Endothelial cell of umbilical vein (primary cell): Measurements from ENCODE around the gene KCNQ1OT1. TPM values are rescaled to one million over a fixed set of nuclear protein-coding genes. Genes with fewer than 3 reads are reported as not detected.

Source experiments
- BruUV-seq: library from RNA; stranded (reverse); fragments of 400-500 nt; replicated peaks from 2 replicates; lab custom pipeline; 2021; lab: Mats Ljungman, UMichigan
- CTCF ChIA-PET: fragments of 300-600, 350-600 bp; sonication (Branson Sonifier 250); formaldehyde crosslinking; loops from one replicate; lab custom pipeline; 2021; ENCODE audit warnings: antibody characterized with exemption, inconsistent platforms; lab: Charles Lee
- POLR2A ChIA-PET: fragments of 300-600, 350-600 bp; sonication (Branson Sonifier 250); formaldehyde crosslinking; loops from one replicate; lab custom pipeline; 2021; ENCODE audit warnings: antibody characterized with exemption, inconsistent platforms; lab: Charles Lee
- DNase-seq: peaks from one replicate; pipeline ENCODE4 v3.0.0-alpha.2; 2011; ENCODE audit warnings: low read depth, low spot score
- FAIRE-seq: peaks from 2 replicates; lab custom pipeline; 2011; peaks lifted over from hg19 to GRCh38; lab: Jason Lieb, UNC
- H2AFZ ChIP-seq: 2 replicates; pipeline ENCODE4 v1.6.0; 2012; ENCODE audit warnings: low read depth, low read length, control low read depth, inconsistent platforms
- H3K27ac ChIP-seq: 2 replicates; pipeline ENCODE4 v1.5.1; 2011; ENCODE audit warnings: low read depth, mild to moderate bottlenecking, control low read depth, low read length, moderate library complexity; ENCODE audit not compliant: insufficient read depth
- H3K27me3 ChIP-seq, 2 experiments: 2 replicates each; pipeline versions ENCODE4 v1.6.0 to v1.6.1; 2011; ENCODE audit warnings: low read length in 2 of 2, mixed read lengths in 1 of 2; ENCODE audit not compliant: control insufficient read depth in 2 of 2, insufficient read depth in 2 of 2
- H3K36me3 ChIP-seq, 2 experiments: 2 replicates in 1 of 2; 3 replicates in 1 of 2; pipeline ENCODE4 v1.5.1; 2011; ENCODE audit warnings: low read length in 2 of 2, mild to moderate bottlenecking in 1 of 2, moderate library complexity in 1 of 2; ENCODE audit not compliant: control insufficient read depth in 2 of 2, insufficient read depth in 2 of 2; ENCODE audit errors: extremely low read depth in 1 of 2
- H3K4me1 ChIP-seq: 3 replicates; pipeline ENCODE4 v1.5.1; 2011; ENCODE audit warnings: mild to moderate bottlenecking, low read length; ENCODE audit not compliant: control insufficient read depth, insufficient read depth; ENCODE audit errors: extremely low read depth
- H3K4me2 ChIP-seq: 2 replicates; pipeline ENCODE4 v1.6.1; 2011; ENCODE audit warnings: low read length, control low read depth, mixed read lengths; ENCODE audit not compliant: insufficient read depth
- H3K4me3 ChIP-seq, 3 experiments: fragments of 200-600 bp in 1 of 3; sonication (generic), shearing (Covaris generic) in 1 of 3; replicated peaks in 1 of 3; 2 replicates each; pipeline ENCODE4 v1.5.1; 2011 to 2016; ENCODE audit warnings: control low read depth in 3 of 3, low read length in 3 of 3, mild to moderate bottlenecking in 2 of 3, inconsistent platforms in 1 of 3, low read depth in 1 of 3, moderate library complexity in 1 of 3; ENCODE audit not compliant: insufficient read depth in 1 of 3
- H3K79me2 ChIP-seq: 2 replicates; pipeline ENCODE4 v1.6.0; 2012; ENCODE audit warnings: low read length, inconsistent platforms; ENCODE audit not compliant: control insufficient read depth, insufficient read depth
- H3K9ac ChIP-seq: replicated peaks from 2 replicates; pipeline ENCODE3; 2011; ENCODE audit warnings: low read length, control low read depth; ENCODE audit not compliant: insufficient read depth; ENCODE audit errors: extremely low read depth
- H3K9me1 ChIP-seq: replicated peaks from 3 replicates; pipeline ENCODE4 v1.6.0; 2011; ENCODE audit warnings: mild to moderate bottlenecking, low read length; ENCODE audit not compliant: control insufficient read depth, insufficient read depth; ENCODE audit errors: extremely low read depth
- H3K9me3 ChIP-seq: replicated peaks from 2 replicates; pipeline ENCODE4 v1.5.1; 2012; ENCODE audit warnings: low read length, inconsistent platforms; ENCODE audit not compliant: control insufficient read depth, insufficient read depth
- H4K20me1 ChIP-seq: replicated peaks from 2 replicates; pipeline ENCODE3; 2011; ENCODE audit warnings: mild to moderate bottlenecking, low read length; ENCODE audit not compliant: control insufficient read depth, insufficient read depth; ENCODE audit errors: extremely low read depth
- CTCF ChIP-seq, 2 donors: IDR thresholded peaks; 1 replicate in 1 of 2; 2 replicates in 1 of 2; pipeline ENCODE4 v1.5.1; 2011; ENCODE audit warnings: low read length in 2 of 2, mild to moderate bottlenecking in 2 of 2, moderate library complexity in 2 of 2, control low read depth in 1 of 2, inconsistent platforms in 1 of 2, low read depth in 1 of 2; ENCODE audit not compliant: insufficient read depth in 1 of 2; ENCODE audit errors: extremely low read depth in 1 of 2
- EZH2 ChIP-seq: IDR thresholded peaks from 2 replicates; pipeline ENCODE4 v1.6.1; 2012; ENCODE audit warnings: borderline replicate concordance, low read depth, mild to moderate bottlenecking, moderate library complexity, low read length, inconsistent platforms; ENCODE audit not compliant: severe bottlenecking
- FOS ChIP-seq: IDR thresholded peaks from 2 replicates; pipeline ENCODE4 v1.6.1; 2011; ENCODE audit warnings: mild to moderate bottlenecking, low read length, moderate library complexity, borderline replicate concordance; ENCODE audit not compliant: insufficient read depth
- GATA2 ChIP-seq: IDR thresholded peaks from 2 replicates; pipeline ENCODE4 v1.7.0; 2011; ENCODE audit warnings: low read depth, mild to moderate bottlenecking, moderate library complexity, mixed read lengths, low read length; ENCODE audit not compliant: insufficient read length, insufficient read depth
- JUN ChIP-seq: IDR thresholded peaks from 2 replicates; pipeline ENCODE4 v1.6.1; 2011; ENCODE audit warnings: borderline replicate concordance, low read depth; ENCODE audit not compliant: insufficient read length, insufficient read depth
- MAX ChIP-seq: IDR thresholded peaks from 2 replicates; pipeline ENCODE4 v1.6.1; 2011; ENCODE audit not compliant: insufficient read depth, insufficient read length
- MYC ChIP-seq: IDR thresholded peaks from one replicate; pipeline ENCODE4 v1.6.1; 2011; ENCODE audit warnings: mild to moderate bottlenecking, low read depth, low read length
- POLR2A ChIP-seq: IDR thresholded peaks from 2 replicates; pipeline ENCODE4 v1.6.1; 2012; ENCODE audit warnings: low read depth, mild to moderate bottlenecking, control low read depth, low read length
- POLR2AphosphoS5 ChIP-seq: IDR thresholded peaks from 2 replicates; pipeline ENCODE4 v1.6.1; 2012; ENCODE audit warnings: low read depth, mild to moderate bottlenecking, control low read depth, low read length, moderate library complexity; ENCODE audit not compliant: insufficient read depth
- dilution Hi-C: fragments of 300-500 bp; cut with MboI; formaldehyde crosslinking; loops from one replicate; pipeline ENCODE4 v1.15.0; 2019; ENCODE audit warnings: low sequenced_read_pairs; ENCODE audit not compliant: extremely low pct_ligation_motif_present
- intact Hi-C: fragments of 100-400 bp; cut with micrococcal nuclease; formaldehyde crosslinking; loops from one replicate; pipeline ENCODE4 v1.10.0; 2022
- polyA plus RNA-seq, 4 experiments: library from polyadenylated mRNA; depleted of rRNA in 3 of 4; stranded (reverse) in 3 of 4; unstranded in 1 of 4; fragments of >200 nt; gene quantifications; 2 replicates each; pipeline versions ENCODE4 v1.2.1 to v1.2.3, GENCODE V29; 2011 to 2012; ENCODE audit warnings: missing spikeins in 1 of 4
- total RNA-seq: library from RNA; stranded (reverse); gene quantifications from 2 replicates; pipeline ENCODE4 v1.2.3, GENCODE V29; 2021

Gene KCNQ1OT1
- total and polyA plus RNA-seq, 2 donors (not counting 3 experiments of a cell fraction or from before 2014, with no cell fraction given): 0.11 to 1.8 TPM

GRCh38 chr11:2586793-2587131 lies 113.0 kb downstream of the KCNQ1OT1 start:
- no peaks in the 10 kb centered on the region for H3K36me3 ChIP-seq
- intact Hi-C loops: no loop called here
- dilution Hi-C loops: no loop called here
- TF ChIP-seq MAX: no peak
- TF ChIP-seq POLR2AphosphoS5: no peak
- no peak for TF ChIP-seq POLR2A
- TF ChIP-seq JUN: no peak
- TF ChIP-seq FOS: no peak
- no peak for TF ChIP-seq GATA2
- no peak for TF ChIP-seq EZH2
- TF ChIP-seq MYC: no peak
- TF ChIP-seq CTCF (IDR thresholded peaks at IDR 0.05; ENCODE audit: extremely low read depth in 1 of 2, insufficient read depth in 1 of 2, low read depth in 1 of 2, low read length in 2 of 2): no peak
- DNase-seq (no peak), FAIRE-seq (no peak)
- no peaks in the 10 kb centered on the region for H3K4me1 ChIP-seq
- no peaks in the 10 kb centered on the region for H3K9me1 ChIP-seq
- no peaks in the 10 kb centered on the region for H3K27me3 ChIP-seq
- POLR2A ChIA-PET: no interaction called here
- no peak overlapping the region for H3K4me3 ChIP-seq
- H3K9me3 ChIP-seq: no peaks in the 10 kb centered on the region
- CTCF ChIA-PET: no interaction called here
- H2AFZ ChIP-seq: no peak overlapping the region
- H3K9ac ChIP-seq: no peak overlapping the region
- H3K4me2 ChIP-seq: no peak overlapping the region
- no peaks in the 10 kb centered on the region for H3K79me2 ChIP-seq
- no TSS peak for BruUV-seq
- H3K27ac ChIP-seq: no peak overlapping the region
- H4K20me1 ChIP-seq: no peaks in the 10 kb centered on the region
